SK-MEL-5 (cell line): ENCODE data around the gene PIEZO1. TPM values are rescaled to one million over a fixed set of nuclear protein-coding genes. Genes with fewer than 3 reads are reported as not detected.
"Not testable (repeated sequence)": the region's sequence is repeated elsewhere in the genome, so short reads cannot be mapped to it uniquely, and the experiment has no call there.

Experiments used
- DNase-seq: peaks from one replicate; pipeline ENCODE4 v3.0.0-alpha.2; 2016; ENCODE audit warnings: low read depth, low spot score
- in situ Hi-C: cut with HindIII; loops from 2 replicates; pipeline ENCODE4 v1.10.0; 2016; ENCODE audit warnings: low sequenced_read_pairs, high pct_unique_total_duplicates, low pct_unique_long_range_greater_than_20kb
- total RNA-seq: library from RNA; depleted of rRNA; stranded (reverse); fragments of >200 nt; shearing (Covaris generic); gene quantifications from 2 replicates; pipeline ENCODE4 v1.2.3, GENCODE V29; 2014

The PIEZO1 gene
- total RNA-seq, 1 experiment from 2014 or later: 44.1 TPM

DNA sequence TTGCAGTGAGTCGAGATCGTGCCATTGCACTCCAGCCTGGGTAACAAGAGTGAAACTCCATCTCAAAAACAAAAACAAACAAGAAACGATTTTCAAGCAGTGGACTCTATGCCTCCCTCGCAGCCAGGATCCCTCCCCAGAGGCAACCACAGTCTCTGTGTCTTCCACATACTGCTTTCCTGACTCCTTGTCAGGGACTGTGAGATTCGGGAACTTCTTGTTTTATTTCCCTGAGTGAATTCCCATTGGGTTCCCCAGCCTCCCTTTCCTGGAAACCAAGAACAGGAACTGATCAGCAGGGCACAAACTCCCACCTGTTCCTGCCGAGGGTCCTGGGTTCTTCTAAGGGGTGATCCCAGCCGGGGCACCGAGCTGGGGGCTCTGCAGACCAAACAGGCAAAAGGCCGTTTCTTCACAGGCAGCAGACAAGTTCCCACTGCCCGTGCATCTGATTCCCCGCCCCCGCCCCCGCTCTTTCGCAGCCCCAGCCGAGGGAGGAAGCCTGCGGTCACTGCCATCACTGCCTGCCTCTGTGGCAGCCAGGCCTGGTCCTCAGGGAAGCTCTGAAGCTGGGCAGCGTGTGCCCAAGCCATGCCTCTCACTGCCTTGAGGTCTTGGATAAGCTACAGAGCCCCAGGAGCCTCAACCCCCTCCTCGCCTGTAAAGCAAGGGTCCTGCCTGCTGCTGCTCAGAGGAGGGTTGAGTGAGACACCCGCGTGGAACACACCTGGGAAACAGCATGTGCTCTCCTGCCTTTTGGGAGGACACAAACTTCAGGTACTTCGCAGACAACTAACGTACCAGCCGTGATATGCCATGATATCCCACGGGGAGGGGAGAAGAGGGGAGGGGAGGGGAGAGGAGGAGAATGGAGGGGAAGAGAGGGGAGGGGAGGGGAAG, 5.5 kb upstream of the PIEZO1 start:
- DNase-seq: no peak
- in situ Hi-C loops: no loop called here

DNA sequence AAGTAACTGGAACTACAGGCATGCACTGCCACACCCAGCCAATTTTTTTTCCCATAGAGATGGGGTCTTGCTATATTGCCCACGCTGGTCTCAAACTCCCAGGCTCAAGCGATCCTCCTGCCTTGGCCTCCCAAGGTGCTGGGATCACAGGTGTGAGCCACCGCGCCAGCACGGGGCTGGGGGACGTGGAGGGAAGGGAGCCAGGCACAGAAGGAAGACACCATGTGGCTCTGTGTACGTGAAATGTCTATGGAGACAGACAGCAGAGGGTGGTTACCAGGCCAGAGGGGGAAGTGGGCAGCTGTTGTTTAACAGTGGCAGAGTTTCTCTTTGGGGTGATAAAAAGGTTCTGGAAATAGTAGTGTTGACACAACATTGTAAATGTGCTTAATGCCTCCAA, 4.6 kb upstream of the PIEZO1 start:
- DNase-seq: no peak
- in situ Hi-C loops: no loop called here

- DNase-seq, in situ Hi-C loops: not testable (repeated sequence)
Observed at GRCh38 chr16:88788749-88789148, 3.7 kb upstream of the PIEZO1 start.

GRCh38 chr16:88787579-88788314, 2.7 kb upstream of the PIEZO1 start:
- no peak for DNase-seq
- in situ Hi-C loops: no loop called here

- in situ Hi-C loops: no loop called here
- DNase-seq: no peak
Observed at GRCh38 chr16:88784856-88785105, 239 bp downstream of the PIEZO1 start.

DNA sequence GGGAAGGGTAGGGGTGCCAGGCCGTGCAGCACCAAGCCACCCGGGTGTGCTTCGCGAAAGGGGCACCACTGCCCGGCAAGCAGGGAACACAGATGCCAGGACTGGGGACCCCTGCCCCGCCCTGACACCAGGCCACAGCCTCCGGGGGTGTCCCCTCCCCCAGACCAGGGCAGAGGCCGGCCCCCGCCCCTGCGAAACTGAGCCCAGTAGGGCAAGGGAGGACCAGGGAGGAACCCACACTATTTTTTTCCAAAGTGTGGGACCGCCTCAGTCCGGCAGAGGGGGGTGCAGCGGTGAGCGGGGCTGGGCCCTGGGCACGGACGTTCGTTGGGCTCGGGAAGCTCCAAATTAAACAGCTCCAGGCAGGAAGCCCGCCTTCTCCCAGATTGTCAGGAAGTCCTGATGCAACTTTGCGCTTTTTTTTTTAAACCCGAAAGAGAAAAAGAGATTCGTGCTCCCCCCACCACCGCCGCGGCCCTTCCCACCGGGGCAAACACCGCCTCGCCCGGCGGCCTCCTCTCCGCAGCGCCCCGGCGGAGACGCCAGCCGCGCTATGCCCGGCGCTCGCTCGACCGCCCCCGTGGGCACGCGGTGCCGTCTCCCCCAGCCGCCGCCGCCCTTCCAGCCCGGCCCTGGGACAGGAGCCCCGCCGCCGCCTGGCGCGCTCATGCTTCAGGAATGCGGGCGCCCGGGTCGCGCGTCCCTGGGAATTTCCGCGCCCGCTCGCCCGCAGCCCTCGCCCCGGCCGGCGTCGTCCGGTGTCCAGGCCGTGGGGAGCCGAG, 755 bp downstream of the PIEZO1 start:
- in situ Hi-C loops: no loop called here

GRCh38 chr16:88783391-88784073, 1.5 kb downstream of the PIEZO1 start:
- in situ Hi-C loops: no loop called here
- no peak for DNase-seq

More for the DNA sequence above, 755 bp downstream of the PIEZO1 start:
- peak; percentile 25 for DNase-seq

GRCh38 chr16:88782454-88783390, 2.3 kb downstream of the PIEZO1 start:
- no peak for DNase-seq
- in situ Hi-C loops: no loop called here

DNA sequence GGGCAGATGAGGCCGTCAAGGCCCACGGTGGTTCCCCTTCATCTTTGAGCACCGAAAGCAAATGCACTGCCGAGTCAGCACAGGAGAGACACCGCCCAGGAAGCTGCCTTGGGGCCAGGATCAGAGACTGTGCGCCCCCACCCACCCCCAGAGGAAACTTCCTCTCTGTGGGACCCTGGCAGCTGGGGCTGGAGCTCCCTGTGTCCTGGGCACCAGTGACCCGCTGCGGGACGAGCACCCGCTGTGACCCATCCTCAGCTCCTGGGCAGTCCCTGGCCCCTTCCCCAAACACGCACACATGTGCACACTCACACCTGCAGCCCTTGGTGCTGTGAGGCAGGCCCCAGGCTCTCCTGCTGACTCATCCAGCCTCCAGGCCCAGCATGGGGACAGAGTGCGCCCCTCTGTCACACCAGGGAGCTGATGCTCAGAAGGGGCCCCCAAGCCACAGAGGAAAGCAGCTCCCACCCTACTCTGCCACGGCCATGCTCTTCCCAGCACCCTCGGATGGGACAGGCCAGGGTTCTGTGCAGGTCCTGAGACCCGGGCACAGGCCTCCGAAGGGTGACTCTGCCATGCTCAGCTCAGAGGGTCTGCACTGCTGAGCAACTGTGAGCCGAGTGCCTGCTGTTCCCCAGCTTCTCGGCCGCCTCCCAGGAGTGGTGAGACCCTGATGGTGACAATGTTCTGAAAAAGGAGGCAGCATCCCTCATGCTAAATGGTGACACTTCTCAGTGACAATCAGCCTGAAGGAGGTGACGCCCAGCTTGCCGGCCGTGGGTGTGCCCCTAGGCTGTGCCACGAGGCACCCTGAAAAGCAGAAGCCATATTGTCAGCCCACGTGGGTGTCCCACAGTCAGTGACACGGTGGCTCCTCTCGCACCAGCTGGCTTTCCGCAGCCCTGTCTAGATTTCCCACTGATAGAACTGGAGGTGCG, 3.6 kb downstream of the PIEZO1 start:
- no peak for DNase-seq
- in situ Hi-C loops: no loop called here

DNA sequence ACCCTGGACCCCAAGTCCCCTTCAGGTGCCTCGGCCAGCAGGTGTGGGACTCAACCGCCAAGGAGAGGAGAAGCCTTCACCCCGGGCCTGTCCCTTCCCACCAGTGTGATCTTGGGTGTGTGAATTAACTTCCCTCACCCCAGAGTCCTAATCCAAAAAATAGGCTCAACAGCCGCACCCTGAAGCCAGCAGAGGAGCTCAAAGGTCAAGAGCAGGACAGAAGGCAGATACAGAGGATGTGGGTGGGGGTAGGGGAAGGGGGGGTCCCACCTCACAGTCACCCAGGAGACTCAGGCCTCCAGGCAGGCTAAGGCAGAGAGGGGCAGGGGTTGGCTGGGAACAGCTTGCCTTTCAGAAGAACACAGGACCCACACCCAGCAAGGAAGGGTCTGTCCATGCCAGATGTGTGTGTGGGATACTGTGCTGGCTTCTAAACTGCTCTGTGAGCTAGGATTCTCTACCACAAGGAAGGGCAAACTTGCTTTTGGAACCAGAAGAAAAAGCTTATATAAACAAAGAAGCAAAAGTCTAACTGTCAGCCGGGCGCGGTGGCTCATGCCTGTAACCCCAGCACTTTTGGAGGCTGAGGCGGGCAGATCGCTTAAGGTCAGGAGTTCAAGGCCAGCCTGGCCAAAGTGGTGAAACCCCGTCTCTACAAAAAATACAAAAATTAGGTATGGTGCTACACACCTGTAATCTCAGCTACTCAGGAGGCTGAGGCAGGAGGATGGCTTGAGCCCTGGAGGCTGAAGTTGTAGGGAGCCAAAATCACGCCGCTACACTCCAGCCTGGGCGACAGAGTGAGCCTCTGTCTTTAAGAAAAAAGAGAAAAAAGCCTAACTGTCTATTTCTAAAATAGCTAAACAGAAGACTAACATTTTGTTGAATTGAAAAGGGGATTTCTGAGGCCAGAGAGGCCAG, 4.6 kb downstream of the PIEZO1 start:
- DNase-seq: no peak
- in situ Hi-C loops: no loop called here

GRCh38 chr16:88779406-88780141, 5.4 kb downstream of the PIEZO1 start:
- DNase-seq: no peak
- in situ Hi-C loops: no loop called here

GRCh38 chr16:88778541-88779065, 6.4 kb downstream of the PIEZO1 start:
- in situ Hi-C loops: no loop called here
- no peak for DNase-seq

DNA sequence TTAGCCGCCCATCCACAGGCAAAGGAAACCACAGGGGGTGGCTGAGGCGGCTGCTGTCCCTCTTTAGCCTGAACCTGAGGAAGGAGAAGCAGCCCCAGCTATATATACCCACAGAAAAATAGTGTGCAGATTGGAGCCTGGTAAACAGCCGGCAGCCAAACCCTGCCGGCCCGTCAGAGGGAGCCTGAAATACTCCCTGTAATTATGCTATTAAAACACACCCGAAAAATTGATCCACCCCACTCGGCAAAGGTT, 6.8 kb downstream of the PIEZO1 start:
- in situ Hi-C loops: no loop called here

GRCh38 chr16:88777471-88778270, 7.3 kb downstream of the PIEZO1 start:
- DNase-seq: no peak
- in situ Hi-C loops: no loop called here

More for the DNA sequence above, 6.8 kb downstream of the PIEZO1 start:
- no peak for DNase-seq
